ENCODE results near the gene ANKMY2.
"Not testable (repeated sequence)": the region's sequence is repeated elsewhere in the genome, so short reads cannot be mapped to it uniquely, and the experiment has no call there.

ANKMY2 gene

DNA sequence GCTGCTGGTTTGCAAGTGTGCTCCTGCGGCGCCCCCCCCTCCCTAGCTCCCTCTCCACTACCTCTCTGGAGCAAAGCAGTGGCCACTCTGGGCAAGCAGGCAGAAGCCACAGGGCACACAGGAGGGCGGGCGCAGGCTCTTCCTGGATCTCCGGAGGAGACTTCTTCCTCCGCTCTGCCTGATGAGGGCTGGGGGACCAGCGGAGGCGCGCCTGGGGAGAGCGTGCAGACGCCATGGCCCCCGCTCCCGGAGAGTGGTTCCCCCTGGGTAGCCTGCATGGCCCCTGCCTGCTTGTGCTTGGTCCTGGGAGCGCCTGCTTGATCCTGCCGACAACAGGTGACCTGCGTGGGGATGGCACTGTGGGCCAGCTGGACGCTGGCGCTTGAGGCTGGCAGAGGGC, 29.0 kb downstream of the ANKMY2 start:
- no peak for ATAC-seq

DNA sequence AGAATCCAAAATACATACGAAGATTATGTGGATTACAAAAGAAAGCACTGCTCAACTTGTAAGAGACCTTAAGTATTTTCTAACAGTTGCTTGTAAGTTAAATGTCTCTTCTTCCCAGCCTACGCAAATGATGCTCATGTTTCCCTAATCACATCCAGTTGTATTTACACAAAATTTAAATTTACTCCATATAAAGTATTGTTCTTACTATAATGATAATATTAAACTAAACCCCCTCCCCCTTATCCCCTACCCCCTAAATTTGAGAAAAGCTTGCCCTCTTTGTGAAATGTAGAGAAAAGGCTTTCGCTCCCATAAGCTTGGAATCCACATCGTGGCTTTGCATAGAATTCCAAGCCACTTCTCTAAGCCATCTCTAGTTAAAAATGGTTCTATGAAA, 29.4 kb downstream of the ANKMY2 start:
- ATAC-seq, result no peak

DNA sequence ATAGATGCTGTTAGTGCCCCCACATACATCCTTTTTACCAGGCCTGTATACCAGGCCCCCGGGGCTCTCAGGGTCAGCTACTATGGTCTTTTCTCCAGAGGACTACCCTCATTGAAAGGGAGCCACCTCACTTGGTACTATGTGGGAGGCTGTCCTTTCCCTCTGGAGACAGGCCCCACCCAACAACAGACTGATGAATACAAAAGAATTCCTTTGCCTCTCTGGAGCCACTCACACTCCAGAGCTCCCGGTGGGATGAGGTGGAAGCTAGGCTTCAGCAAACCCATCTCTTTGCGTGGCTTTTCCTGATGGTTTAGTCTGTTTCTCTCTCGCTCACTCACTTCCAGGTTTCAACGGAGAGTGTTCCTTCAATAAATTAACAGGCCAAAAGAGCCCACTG, 30.3 kb downstream of the ANKMY2 start:
- no peak for ATAC-seq

DNA sequence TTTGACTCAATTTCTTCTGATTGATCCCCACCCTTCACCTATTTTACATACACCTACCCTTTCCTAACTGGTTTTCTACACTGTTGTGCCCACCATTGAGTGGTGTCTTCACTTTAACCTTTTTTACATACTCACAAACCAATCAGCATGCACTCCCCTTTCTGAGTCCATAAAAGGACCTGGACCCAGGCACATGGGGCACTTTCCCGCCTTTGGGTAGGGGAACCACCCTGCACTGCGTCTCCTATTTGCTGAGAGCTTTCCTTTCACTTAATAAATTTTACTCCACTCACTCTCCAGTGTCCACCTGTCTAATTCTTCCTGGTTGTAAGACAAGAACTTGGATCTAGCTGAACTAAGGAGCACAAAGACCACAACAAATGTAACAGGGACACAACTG, 33.8 kb downstream of the ANKMY2 start:
- ATAC-seq, result no peak

DNA sequence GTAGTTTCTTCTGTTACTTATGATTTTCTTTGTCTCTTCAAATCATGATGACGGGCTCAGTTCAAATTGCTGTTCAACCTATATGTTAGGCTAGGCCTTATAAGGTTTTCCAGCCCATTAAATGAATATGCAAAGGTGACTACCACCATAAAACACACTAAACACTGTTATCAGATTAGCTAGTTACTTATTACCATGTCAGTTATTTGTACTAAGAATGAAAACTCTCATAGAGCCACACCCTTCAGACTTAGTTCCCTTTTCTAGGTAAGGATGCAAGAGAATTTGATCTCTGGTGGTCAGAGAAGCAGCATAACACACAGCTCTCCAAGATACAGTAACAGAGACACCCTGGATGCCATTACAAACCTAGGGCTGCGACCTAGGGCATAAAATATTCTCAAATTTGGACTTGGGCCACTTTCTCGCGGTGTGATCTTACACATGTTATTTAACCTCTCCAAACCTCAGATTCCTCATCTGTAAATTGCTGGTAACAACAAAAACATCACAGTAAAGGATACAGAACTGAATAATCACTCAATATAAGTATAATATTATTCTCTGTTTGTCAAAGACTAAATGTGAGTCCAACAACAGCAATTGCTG, 35.6 kb downstream of the ANKMY2 start:
- ATAC-seq, result no peak

DNA sequence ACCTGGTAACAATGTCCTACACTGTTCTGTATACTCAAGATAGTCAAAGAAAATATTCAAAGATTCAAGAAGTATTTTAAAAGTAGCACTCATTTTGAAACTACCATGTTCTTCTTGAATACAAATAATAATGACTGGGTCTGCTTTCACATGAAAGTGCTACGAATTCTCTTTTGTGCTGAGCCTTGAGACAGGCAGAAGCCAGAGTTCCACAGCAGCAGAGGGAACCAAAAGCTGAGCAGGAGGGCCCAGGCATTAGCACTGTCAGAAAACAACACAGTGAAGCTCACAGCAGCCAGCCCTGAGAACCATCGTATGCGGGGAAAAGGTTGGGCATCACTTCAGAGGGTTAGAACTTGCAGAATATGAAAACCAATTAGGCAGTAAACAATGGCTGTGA, 38.9 kb downstream of the ANKMY2 start:
- no peak for ATAC-seq

DNA sequence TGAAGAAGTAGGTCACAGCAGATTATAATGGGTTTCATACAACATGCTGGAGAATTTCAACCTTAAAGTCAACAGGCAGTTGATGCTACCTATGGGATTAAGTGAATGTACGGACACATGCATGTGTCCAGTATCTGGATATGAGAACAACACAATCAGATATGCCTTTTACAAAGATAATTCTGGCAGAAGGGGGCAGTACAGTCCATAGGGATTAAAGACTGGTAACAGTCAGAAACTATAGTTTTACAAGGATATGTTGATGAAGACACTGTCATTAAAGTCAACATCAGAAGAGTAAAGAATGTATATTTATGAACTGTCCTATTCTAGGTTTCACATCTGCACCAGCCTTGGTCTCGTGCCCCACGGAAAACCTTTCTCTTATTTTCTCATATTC, 41.5 kb downstream of the ANKMY2 start:
- ATAC-seq, result no peak

DNA sequence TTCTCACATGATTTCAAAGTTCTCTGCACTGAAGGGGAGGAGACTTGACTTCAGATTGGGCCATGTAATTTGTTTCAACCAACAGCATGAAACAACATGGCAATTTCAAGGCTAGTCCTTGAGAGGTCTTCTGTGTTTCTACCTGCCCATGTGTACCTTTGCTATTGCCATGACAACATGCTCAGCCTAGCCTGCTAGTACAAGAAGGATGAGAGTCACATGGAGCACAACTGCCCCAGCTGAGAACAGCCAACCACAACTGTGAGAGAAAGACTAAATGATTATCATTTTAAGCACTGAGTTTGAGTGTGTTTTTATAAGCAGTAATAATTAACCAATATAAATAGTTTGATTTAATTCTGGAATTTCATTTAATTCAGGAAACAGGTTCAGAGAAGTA, 41.9 kb downstream of the ANKMY2 start:
- no peak for ATAC-seq

DNA sequence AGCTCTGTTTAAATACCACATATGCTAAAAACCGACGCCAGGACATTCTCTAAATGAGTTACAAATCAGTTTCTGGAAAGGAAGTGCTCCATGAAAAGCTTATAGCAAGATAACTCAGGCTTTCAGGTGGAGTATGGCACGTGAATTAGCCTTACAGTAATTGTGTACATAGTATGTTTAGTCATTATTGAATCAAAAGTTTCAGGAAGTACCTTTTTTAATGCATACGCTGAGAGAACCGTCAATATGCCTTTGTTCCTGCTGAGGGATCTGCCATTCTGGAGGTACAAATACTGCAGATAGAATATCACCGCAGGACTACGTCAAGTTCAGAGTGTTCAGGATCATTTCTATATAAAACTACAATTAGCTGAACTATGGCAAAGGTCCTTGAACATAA, 45.7 kb downstream of the ANKMY2 start:
- no peak for ATAC-seq

DNA sequence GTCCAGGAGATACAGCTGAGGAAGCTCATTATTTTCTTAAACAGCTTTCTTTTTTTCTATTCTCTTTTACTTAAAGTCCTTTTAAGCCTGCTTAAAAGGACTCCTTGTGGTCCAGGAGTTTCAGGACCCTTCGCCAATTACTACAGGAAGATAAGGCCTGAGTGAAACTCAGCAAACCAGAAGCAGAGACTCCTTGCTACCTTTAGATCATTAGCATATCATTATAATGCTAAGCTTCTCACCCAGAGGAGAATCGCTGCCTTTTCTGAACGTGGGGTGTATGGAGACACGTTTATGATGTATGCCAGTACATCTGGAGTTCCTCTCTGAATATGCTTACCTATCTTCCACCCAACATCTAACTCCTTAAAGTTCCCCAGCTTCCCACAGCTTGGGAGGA, 47.5 kb downstream of the ANKMY2 start:
- ATAC-seq, result no peak

DNA sequence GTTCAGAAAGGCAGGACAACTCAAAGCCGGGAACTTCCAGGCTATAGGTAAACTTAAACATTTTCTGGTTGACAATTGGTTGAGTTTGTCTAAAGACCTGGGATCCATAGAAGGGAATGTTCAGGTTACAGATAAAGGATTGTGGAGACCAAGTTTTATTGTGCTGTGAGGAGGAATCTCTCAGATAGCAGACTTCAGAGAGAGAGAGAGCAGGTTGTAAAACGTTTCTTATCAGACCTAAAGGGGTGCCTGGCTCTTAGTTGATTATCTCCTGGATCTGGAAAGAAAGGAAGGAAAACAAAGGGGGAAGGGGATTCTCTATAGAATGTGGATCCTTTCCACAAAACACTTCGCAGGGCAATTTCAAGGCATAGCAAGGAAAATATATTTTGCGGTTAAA, 50.0 kb downstream of the ANKMY2 start:
- not testable (repeated sequence) for ATAC-seq

DNA sequence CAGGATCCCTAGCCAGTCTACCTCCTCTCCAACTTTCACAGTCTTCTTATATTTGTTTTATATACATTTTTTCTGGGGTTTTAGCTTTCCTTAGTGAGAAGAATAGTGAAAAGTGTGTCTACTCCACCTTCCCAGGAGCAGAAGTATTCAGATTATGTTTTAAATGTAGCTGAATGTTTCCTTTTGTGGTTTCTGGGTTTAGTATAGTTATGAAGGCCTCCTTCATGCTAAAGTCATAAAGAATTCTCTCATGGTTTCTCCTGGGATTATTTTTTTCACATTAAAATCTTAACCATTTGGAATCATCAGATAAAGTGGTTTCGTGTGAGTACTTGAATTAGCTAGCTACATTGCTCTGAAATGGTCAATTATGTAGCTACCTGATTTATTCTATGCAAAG, 50.9 kb downstream of the ANKMY2 start:
- no peak for ATAC-seq

DNA sequence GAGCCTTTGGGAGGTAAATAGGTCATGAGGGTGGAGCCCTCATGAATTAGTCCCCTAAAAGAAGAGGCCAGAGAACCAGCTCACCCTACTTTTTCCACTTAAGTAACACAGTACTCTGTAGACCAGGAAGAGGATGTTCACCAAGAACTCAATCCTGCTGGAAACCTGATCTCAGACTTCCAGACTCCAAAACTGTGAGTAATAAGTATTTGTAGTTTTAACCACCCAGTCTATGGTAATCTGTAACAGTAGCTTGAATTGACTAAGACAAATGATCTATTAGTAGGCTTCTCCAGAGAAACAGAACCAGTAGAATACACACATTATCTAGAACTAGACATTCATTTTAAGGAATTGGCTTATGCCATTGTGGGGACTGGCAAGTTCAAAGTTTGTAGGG, 51.5 kb downstream of the ANKMY2 start:
- ATAC-seq, result no peak

DNA sequence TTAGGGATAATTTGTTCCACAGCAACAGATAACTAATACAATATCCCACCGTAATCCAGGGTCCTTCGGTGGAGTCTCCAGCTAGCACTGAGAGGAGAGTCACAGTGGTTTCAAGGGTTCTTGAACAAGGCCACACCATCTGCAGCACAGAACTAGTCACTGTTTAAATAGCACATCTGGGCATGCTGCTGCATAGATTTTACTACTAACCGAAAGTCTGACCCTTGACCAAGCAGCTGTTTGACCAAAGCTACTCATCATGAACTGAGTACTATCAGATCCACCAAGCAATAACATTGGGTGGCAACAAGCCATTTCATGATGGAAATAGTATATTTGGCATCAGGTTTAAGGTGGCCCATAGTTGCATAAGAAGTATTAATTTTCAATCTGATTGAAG, 53.2 kb downstream of the ANKMY2 start:
- no peak for ATAC-seq

DNA sequence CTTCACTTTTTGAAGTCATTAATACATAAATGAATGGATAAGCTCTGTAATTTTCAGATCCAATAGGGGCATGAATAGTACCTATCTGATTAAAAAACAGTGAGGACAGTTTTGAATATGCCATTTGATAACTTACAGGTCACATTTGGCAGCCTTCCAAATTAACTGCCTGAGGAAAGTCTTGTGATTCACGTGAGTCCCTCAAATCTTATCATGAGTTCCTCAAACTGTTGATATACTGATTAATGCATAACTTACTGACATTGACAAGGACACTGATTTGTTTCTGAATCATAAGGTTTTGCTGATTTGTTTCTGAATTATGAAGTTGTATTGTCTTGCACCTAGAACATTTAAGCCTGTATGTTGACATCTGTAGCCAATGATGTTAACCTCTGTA, 55.1 kb downstream of the ANKMY2 start:
- ATAC-seq, result no peak

DNA sequence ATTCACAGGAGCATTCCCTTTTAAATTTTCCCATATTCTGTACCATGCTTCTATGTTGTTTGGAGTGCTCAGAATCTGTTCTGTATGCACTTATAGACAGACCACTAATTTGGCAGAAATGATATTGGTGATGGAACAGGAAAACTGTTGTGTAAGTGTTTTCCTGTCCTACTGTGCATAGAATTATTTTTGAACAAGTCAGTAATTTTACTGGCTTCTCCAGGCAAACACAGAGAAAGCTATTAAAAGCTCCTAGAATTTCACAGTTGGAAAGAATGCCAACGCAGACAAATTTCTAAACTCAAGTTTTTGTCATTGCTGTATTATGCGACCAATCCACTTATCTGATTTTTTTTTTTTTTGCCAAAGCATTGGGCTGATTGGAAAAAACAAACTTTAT, 55.7 kb downstream of the ANKMY2 start:
- no peak for ATAC-seq

DNA sequence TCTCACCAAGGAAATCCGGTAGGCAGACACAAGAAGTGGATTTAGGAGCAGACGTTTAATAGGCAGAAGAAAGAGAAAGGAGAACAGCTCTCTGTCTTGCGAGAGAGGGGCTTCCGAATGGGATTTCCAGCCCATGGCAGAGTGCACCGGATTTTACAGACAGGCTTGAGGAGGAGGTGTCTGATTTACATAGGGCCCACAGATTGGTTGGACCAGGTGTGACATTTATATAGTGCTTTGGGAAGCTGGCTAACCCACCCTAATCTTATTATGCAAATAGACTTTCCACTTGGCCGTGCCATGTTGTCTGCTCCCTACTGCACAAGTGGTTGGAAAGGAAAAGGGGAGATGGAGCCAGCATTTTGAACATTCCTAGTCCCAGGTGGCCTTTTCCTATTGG, 57.8 kb downstream of the ANKMY2 start:
- ATAC-seq, result no peak

DNA sequence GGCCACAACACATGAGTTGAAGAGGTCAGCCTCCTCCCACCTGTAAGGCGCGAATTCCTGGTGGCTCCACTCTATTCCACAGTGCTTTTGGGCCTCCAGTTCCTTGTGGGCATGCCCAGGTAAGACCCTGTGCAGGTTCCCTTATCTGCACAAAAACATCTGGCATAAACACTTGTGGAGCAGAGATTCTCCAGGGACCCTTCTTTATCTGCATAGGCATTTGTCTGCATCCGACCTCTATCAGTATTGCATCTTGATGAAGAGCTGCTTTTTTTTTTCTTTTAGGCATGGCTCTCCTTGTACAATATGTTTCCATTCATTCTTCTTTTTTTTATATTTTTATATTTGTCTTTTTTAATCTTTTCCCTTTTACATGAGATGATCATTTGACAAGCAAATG, 58.4 kb downstream of the ANKMY2 start:
- ATAC-seq, result no peak

DNA sequence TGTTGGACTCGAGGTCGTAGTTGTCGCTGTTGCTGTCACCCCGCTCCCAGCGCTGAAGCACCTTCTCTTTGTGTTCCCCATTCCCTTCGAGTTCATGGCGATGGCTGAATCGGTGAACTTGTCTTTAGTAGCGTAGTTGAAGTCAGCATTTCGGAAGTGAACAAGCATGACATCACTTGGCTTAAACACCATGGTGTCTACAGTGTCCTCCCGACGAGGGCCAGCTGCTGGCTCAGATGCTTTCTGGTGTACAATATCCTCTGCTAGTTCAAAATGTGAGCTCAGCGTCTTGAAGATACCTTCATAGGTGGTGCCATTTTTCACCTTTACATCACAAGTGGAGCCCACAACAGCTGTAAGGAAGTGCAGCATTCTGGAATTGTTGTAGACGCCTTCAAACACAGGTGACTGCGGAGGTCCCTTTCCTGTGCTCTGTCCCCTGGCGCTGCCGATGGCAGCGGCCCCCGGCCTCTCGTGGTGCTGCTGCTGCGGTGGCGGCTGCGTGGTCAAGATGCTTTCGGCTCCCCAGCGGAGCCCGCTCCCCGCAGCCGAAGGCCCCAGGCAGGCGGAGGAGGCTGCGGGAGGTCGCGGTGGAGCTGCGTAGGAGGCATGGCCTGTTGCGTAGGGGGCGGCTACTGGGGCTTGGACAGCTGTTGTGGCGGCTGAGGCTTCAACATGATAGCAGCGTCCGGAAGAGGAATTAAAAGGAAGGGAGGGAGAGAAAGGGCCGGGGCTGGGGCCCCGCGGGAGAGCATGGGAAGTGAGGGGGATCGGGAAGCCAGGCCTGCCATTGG, 59.3 kb downstream of the ANKMY2 start:
- no peak for ATAC-seq

DNA sequence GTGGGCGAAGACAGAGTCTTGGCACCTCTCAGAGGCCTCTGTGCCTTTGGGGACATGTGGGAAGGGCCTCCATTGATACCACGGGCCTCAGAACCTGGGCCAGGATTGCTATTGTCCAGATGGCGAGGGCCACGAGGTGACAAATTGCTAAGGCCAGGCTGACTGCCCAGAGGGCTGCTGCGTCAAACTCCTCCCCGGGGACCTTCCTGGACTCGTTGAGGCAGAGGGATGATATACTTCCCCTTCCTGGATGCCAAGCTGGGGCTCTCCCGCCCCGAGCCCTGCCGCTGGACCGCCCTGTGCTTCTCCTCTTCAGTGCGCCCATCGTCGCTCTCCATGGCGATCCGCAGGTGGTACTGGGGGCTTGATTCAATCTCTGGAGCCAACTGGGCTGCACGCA, 60.0 kb downstream of the ANKMY2 start:
- ATAC-seq, result no peak

DNA sequence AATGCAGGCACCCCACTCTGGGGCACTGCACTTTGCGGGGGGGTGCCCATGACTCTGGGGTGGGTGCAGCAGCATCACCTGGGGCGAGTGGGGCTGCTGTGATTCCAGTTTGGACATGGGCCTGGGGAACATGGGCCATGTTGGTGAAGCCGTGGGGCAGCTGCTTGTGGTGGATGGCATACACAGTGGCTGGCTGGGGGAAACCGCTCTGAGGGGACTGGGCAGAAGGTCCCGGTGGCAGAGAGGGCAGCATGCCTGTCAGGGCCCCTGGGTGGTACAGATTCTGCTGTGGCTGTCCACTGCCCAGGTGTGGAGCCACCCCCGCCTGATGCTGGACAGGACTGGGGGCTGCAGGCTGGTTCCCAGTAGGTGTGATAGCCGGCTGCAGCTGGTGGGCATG, 61.7 kb downstream of the ANKMY2 start:
- ATAC-seq, result no peak

DNA sequence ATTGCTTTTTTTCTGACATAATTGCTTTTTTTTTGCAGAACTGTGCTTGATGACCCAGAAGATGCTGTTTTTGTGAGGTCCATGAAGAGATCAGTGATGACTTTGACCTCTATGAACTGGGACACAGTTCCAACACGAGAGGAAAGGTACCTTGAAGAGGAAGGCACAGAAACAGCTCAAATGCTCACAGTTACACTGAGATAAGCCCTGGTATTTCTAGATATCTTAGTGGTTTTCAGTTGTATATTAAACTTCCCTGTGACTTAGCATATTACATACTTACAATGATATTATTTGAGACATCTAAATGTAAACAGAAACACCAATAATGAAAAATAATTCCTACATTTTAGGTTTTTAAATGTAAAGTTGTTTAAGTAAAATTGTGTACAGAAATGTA, 64.3 kb downstream of the ANKMY2 start:
- no peak for ATAC-seq

DNA sequence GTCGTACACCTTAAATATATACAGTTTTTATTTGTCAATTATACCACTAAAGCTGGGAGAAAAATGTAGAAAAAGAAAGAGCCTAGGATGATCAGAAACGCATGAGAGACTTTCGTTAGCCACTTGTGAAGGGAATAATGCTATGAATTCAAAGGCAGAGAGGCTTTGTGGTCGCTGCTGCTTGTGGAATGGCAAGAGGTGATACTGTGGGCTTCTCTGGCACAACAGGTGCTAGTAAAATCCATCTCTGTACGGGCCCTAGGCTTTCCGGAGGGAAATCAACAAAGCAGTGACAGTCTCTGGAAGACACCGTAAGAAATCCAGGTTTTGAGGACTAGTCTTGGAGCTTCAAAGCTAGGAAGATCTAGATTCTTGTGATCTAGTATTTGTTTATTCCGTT, 66.3 kb downstream of the ANKMY2 start:
- no peak for ATAC-seq

DNA sequence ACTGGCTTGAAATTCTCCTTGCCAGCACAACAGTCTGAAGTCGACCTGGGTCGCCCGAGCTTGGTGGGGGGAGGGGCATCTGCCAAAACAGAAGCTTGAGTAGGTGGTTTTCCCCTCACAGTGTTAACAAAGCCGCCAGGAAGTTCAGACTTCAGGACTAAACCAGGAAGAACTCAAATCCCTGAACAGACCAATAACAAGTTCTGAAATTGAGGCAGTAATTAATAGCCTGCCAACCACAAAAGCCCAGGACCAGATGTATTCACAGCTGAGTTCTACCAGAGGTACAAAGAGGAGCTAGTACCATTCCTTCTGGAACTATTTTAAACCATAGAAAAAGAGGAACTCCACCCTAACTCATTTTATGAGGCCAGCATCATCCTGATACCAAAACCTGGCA, 73.6 kb downstream of the ANKMY2 start:
- no peak for ATAC-seq

DNA sequence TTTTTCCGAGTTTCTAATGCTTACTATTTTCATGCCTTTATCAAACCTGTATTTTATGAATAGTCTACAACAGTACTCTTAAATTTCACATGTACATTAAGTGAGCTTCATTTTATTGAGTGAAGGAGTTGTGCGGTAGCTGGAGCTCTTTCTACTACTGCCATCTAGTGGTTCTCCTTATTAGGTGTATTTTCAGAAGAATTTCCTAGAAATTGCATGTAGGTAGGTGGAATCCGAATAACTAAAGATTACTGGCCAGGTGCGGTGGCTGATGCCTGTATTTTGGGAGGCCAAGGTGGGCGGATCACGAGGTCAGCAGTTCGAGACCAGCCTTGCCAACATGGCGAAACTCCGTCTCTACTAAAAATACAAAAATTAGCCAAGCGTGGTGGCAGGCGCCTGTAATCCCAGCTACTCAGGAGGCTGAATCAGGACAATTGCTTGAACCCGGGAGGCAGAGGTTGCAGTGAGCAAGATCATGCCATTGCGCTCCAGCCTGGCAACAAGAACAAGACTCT, 80.6 kb downstream of the ANKMY2 start:
- peak in 1 of 2 donors; percentile 31 for ATAC-seq
